ENCODE results near the gene SLMAP. TPM values are rescaled to one million over a fixed set of nuclear protein-coding genes. Genes with fewer than 3 reads are reported as not detected.

Gene SLMAP
- total RNA-seq, 1 donor from 2014 or later: 50.3 TPM

DNA sequence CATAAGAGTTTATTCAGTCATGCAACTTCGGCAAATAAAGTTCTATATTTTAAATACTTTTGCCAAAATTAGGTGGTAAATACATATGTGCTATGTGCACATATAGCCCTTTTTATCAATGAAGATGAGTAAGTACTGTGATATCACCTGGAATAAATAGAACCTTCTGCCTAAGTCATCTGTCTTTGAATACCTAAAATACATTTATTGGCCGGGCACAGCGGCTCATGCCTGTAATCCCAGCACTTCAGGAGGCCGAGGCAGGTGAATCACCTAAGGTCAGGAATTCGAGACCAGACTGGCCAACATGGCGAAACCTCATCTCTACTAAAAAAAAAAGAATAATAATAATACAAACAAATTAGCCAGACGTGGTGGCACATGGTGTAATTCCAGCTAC, 178.3 kb downstream of the SLMAP start:
- DNase-seq (ENCODE audit: low read depth) (no peak), FAIRE-seq (no peak)
- TF ChIP-seq, protein P1, sequence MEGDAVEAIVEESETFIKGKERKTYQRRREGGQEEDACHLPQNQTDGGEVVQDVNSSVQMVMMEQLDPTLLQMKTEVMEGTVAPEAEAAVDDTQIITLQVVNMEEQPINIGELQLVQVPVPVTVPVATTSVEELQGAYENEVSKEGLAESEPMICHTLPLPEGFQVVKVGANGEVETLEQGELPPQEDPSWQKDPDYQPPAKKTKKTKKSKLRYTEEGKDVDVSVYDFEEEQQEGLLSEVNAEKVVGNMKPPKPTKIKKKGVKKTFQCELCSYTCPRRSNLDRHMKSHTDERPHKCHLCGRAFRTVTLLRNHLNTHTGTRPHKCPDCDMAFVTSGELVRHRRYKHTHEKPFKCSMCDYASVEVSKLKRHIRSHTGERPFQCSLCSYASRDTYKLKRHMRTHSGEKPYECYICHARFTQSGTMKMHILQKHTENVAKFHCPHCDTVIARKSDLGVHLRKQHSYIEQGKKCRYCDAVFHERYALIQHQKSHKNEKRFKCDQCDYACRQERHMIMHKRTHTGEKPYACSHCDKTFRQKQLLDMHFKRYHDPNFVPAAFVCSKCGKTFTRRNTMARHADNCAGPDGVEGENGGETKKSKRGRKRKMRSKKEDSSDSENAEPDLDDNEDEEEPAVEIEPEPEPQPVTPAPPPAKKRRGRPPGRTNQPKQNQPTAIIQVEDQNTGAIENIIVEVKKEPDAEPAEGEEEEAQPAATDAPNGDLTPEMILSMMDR (IDR thresholded peaks at IDR 0.05; ENCODE audit: insufficient read depth, low read length, severe bottlenecking): no peak
- peaks cover 5% of the 10 kb centered on the region for H3K36me3 ChIP-seq (ENCODE audit: control insufficient read depth, insufficient read depth, low read length)
- H3K4me3 ChIP-seq (ENCODE audit: low read depth, low read length): no peak overlapping the region
- no peaks in the 10 kb centered on the region for H3K27me3 ChIP-seq (ENCODE audit: control insufficient read depth, insufficient read depth, low read length)

DNA sequence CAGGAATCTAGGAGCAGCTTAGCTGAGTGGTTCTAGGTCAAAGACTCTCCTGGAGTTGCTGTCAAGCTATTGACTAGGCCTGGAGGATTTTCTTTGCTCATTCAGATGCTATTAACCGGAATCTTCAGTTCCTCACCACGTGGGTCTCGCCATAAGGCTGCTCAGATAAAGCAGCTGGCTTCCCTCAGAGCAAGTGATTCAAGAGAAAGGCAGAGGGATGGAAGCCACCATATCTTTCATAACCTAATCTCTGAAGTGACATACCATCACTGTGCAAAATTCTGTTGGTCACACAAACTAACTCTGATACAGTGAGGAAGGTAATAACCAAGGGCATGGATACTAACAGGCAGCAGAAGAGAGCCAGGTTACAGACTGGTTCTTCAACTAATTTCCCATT, 179.4 kb downstream of the SLMAP start:
- no peak for DNase-seq (ENCODE audit: low read depth)
- Histone ChIP-seq H3K27me3 (ENCODE audit: control insufficient read depth, insufficient read depth, low read length) (no peaks in the 10 kb centered on the region), H3K36me3 (ENCODE audit: control insufficient read depth, insufficient read depth, low read length) (peaks cover 3% of the 10 kb centered on the region), H3K4me3 (ENCODE audit: low read depth, low read length) (no peak overlapping the region)
- FAIRE-seq: no peak
- TF ChIP-seq, protein P1 (IDR thresholded peaks at IDR 0.05; ENCODE audit: insufficient read depth, low read length, severe bottlenecking): no peak

DNA sequence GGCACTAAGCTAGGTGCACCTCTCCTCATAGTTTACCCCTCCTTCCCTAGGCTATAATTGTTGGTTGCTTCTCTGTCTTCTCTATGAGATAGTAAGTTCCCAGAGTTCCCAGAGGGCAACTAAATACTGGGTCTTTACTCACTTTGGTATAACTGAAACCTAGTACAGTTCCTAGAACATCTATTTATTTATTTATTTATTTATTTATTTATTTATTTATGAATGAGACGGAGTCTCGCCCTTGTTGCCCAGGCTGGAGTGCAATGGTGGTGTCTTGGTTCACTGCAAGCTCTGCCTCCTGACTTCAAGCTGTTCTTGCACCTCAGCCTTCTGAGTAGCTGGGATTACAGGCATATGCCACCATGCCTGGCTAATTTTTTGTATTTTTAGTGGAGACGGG, 181.0 kb downstream of the SLMAP start:
- Histone ChIP-seq H3K27me3 (ENCODE audit: control insufficient read depth, insufficient read depth, low read length) (no peaks in the 10 kb centered on the region), H3K36me3 (ENCODE audit: control insufficient read depth, insufficient read depth, low read length) (peaks cover under 1% of the 10 kb centered on the region), H3K4me3 (ENCODE audit: low read depth, low read length) (no peak overlapping the region)
- DNase-seq (ENCODE audit: low read depth) (no peak), FAIRE-seq (no peak)
- TF ChIP-seq, protein P1 (IDR thresholded peaks at IDR 0.05; ENCODE audit: insufficient read depth, low read length, severe bottlenecking): no peak

DNA sequence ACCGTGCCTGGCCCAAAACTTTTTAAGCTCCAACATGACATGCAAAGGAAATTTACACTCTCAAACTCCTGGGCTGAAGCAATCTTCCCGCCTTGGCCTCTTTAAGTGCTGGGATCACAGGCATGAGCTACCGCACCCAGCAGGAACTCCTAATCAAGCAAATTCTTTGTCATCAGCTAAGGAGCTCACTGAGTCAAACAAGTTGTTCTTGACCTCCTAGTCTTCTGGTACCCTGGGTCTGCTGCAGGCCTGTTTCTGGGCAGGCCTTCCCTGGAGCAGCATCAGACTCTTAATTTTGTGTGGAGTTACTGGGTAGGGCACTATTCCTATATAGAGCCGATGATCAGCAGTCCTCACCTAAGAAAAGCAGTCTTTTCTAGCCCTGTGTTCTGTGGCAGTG, 183.7 kb downstream of the SLMAP start:
- TF ChIP-seq, protein P1 (IDR thresholded peaks at IDR 0.05; ENCODE audit: insufficient read depth, low read length, severe bottlenecking): no peak
- no peak for DNase-seq (ENCODE audit: low read depth)
- Histone ChIP-seq H3K36me3 (ENCODE audit: control insufficient read depth, insufficient read depth, low read length) (no peaks in the 10 kb centered on the region), H3K4me3 (ENCODE audit: low read depth, low read length) (no peak overlapping the region), H3K27me3 (ENCODE audit: control insufficient read depth, insufficient read depth, low read length) (no peaks in the 10 kb centered on the region)
- no peak for FAIRE-seq

DNA sequence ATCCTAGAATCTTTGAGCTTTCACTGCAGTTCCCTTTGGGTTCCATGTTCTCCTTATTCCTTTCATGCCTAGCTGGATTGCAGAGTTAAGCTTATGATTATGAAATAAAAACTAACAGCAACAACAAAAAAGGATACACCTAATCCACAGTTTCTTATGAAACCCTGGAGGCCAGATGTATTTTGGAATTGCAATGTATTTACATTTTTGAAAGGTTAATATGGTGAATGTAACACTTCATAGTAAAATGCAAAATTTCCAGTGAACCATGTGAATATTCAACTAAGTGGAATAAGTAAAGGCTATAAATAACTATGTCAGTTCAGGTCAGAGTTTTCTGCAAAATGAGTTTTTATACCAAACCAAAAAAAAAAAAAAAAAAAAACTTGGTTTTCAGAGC, 186.3 kb downstream of the SLMAP start:
- Histone ChIP-seq H3K27me3 (ENCODE audit: control insufficient read depth, insufficient read depth, low read length) (no peaks in the 10 kb centered on the region), H3K4me3 (ENCODE audit: low read depth, low read length) (no peak overlapping the region), H3K36me3 (ENCODE audit: control insufficient read depth, insufficient read depth, low read length) (no peaks in the 10 kb centered on the region)
- TF ChIP-seq, protein P1 (IDR thresholded peaks at IDR 0.05; ENCODE audit: insufficient read depth, low read length, severe bottlenecking): no peak
- no peak for FAIRE-seq
- no peak for DNase-seq (ENCODE audit: low read depth)

DNA sequence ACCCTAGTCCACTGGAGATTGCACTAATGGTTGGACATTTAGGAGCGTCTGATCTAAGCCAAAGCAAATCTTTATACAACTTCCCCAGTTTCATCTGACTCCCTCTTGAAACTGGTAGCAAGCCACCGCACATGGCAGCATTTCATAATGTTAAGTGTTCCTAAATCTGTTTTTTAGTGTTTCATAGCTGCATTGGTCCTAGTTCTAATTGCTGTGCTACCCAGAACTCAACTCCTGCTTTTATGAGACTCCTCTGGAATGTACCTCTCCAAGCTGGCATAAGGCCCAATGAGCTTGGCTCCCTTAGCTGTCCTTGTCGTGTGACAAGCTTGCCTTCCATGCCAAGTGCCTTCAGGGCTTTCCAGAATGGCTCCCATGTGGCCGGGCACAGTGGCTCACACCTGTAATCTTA, 186.8 kb downstream of the SLMAP start:
- DNase-seq (ENCODE audit: low read depth): no peak
- TF ChIP-seq, protein P1 (IDR thresholded peaks at IDR 0.05; ENCODE audit: insufficient read depth, low read length, severe bottlenecking): no peak
- no peak for FAIRE-seq
- H3K4me3 ChIP-seq (ENCODE audit: low read depth, low read length): no peak overlapping the region
- no peaks in the 10 kb centered on the region for H3K27me3 ChIP-seq (ENCODE audit: control insufficient read depth, insufficient read depth, low read length)
- H3K36me3 ChIP-seq (ENCODE audit: control insufficient read depth, insufficient read depth, low read length): no peaks in the 10 kb centered on the region
